ENCODE data around the gene MRFAP1L1.

- no peak for TF ChIP-seq CTCF (IDR thresholded peaks at IDR 0.05 in 8 of 11, conservative IDR thresholded peaks at IDR 0.05 in 3 of 11)
- TF ChIP-seq POLR2AphosphoS5 (IDR thresholded peaks at IDR 0.05) = no peak
- no peak for TF ChIP-seq POLR2A (IDR thresholded peaks at IDR 0.05)
Observed at GRCh38 chr4:6754481-6755087, 44.9 kb upstream of the MRFAP1L1 start.

All from spleen (tissue), 7 donors.